Measurements from ENCODE around the gene ZDHHC22.

Gene ZDHHC22

DNA sequence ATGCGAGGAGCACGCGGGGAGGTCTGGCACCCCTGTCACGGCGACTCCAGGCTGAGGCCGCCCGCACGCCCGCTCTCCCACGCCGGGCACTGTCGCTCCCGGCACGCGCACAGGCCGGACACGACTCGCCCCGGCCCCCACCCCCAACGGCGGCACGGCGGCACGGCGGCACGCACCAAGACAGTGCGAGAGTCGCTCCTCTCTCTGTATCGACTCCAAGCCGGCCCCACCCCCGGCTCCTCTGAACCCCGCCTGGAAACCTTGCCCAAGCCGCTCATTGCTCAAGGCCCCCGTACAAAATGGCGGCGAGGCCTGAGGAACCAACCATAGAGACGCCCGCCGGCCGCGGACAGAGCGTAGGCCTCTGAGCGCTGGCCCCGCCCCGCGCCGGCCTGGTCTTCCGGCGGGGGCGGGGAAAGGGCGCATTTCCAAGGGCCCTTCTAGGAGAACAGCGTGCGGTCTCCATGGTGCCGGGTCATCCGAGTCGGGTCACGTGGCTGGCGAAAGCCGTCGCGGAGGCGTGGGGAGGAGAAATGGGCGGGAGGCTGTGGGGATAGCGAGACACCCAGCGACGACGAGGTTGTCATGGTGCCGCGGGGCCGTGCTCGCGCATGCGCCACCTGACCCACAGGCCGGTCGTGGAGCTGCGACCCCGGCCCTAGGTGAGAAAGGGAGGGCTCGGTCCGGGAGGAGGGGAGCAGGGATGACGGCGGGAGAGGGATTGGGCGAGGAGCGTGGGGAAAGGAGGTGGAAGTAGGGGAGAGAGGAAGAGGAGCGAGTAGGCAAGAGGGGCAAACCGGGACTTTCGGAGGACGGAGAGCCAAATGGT is 43.7 kb downstream of the ZDHHC22 start, which contains the start of gene CIPC (continued):
- TF ChIP-seq, protein P1, sequence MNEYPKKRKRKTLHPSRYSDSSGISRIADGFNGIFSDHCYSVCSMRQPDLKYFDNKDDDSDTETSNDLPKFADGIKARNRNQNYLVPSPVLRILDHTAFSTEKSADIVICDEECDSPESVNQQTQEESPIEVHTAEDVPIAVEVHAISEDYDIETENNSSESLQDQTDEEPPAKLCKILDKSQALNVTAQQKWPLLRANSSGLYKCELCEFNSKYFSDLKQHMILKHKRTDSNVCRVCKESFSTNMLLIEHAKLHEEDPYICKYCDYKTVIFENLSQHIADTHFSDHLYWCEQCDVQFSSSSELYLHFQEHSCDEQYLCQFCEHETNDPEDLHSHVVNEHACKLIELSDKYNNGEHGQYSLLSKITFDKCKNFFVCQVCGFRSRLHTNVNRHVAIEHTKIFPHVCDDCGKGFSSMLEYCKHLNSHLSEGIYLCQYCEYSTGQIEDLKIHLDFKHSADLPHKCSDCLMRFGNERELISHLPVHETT (tag by site-specific recombination; IDR thresholded peaks at IDR 0.05), result peak; percentile 80
- TF ChIP-seq GLIS1 (tag by site-specific recombination; IDR thresholded peaks at IDR 0.05) (peak; percentile 24; the same call in 1 of the 2 replicates), ZNF202 (tag by site-specific recombination; IDR thresholded peaks at IDR 0.05; ENCODE audit: borderline replicate concordance) (no peak), ZBTB1 (tag by site-specific recombination; IDR thresholded peaks at IDR 0.05) (no peak), ZBTB20 (tag by site-specific recombination; IDR thresholded peaks at IDR 0.05) (no peak; the same call in 1 of the 2 replicates), ZNF140 (tag by site-specific recombination; IDR thresholded peaks at IDR 0.05) (no peak), ZBTB48 (tag by site-specific recombination; IDR thresholded peaks at IDR 0.05) (peak; percentile 59; the same call in 1 of the 2 replicates), ZNF48 (tag by site-specific recombination; IDR thresholded peaks at IDR 0.05) (no peak), IKZF3 (tag by site-specific recombination; IDR thresholded peaks at IDR 0.05) (no peak)
- TF ChIP-seq, protein P2, sequence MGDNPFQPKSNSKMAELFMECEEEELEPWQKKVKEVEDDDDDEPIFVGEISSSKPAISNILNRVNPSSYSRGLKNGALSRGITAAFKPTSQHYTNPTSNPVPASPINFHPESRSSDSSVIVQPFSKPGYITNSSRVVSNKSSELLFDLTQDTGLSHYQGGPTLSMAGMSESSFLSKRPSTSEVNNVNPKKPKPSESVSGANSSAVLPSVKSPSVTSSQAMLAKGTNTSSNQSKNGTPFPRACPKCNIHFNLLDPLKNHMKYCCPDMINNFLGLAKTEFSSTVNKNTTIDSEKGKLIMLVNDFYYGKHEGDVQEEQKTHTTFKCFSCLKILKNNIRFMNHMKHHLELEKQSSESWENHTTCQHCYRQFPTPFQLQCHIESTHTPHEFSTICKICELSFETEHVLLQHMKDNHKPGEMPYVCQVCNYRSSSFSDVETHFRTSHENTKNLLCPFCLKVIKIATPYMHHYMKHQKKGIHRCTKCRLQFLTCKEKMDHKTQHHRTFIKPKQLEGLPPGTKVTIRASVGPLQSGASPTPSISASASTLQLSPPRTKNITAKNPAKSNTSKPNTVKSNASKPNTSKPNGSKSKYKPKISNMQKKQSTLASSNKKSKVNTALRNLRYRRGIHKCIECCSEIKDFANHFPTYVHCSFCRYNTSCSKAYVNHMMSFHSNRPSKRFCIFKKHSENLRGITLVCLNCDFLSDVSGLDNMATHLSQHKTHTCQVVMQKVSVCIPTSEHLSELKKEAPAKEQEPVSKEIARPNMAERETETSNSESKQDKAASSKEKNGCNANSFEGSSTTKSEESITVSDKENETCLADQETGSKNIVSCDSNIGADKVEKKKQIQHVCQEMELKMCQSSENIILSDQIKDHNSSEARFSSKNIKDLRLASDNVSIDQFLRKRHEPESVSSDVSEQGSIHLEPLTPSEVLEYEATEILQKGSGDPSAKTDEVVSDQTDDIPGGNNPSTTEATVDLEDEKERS (tag by site-specific recombination; IDR thresholded peaks at IDR 0.05), result no peak
- TF ChIP-seq, protein P3, sequence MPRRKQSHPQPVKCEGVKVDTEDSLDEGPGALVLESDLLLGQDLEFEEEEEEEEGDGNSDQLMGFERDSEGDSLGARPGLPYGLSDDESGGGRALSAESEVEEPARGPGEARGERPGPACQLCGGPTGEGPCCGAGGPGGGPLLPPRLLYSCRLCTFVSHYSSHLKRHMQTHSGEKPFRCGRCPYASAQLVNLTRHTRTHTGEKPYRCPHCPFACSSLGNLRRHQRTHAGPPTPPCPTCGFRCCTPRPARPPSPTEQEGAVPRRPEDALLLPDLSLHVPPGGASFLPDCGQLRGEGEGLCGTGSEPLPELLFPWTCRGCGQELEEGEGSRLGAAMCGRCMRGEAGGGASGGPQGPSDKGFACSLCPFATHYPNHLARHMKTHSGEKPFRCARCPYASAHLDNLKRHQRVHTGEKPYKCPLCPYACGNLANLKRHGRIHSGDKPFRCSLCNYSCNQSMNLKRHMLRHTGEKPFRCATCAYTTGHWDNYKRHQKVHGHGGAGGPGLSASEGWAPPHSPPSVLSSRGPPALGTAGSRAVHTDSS (tag by site-specific recombination; IDR thresholded peaks at IDR 0.05), result no peak
- TF ChIP-seq, protein P4, sequence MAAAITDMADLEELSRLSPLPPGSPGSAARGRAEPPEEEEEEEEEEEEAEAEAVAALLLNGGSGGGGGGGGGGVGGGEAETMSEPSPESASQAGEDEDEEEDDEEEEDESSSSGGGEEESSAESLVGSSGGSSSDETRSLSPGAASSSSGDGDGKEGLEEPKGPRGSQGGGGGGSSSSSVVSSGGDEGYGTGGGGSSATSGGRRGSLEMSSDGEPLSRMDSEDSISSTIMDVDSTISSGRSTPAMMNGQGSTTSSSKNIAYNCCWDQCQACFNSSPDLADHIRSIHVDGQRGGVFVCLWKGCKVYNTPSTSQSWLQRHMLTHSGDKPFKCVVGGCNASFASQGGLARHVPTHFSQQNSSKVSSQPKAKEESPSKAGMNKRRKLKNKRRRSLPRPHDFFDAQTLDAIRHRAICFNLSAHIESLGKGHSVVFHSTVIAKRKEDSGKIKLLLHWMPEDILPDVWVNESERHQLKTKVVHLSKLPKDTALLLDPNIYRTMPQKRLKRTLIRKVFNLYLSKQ (tag by site-specific recombination; IDR thresholded peaks at IDR 0.05; ENCODE audit: borderline replicate concordance), result no peak

DNA sequence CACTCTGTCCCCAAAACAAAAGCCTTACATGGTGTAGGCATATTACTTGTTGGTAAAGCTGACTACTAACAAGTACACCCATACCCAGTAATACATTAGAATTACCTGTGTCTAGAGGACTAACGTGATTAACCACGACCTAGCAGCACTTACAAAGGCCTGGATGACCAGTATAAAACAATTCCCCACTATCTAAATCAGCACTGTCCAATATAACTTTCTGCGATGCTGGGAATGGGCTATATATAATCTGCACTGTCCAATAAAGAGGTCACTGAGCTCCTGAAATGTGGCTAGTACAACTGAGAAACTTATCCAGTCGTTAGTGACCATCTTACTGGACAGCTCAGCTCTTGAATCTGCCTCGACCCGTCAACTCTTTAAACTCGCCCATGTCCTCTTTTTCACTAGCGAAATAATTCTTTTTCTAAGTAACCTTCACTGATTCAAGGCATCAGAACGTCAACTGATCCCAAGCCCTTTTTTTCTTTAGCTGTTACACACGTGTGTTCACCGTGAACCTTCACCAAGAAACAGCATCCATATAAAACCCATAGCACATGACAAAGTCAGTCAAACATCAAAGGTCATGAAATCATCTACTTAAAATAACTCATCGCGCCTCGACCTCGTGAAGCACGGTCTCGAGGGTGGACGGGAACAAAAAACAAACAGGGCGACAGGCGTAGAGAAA is 44.4 kb downstream of the ZDHHC22 start:
- ChIA-PET CTCF (interaction anchor here (0.6 to 4.7 kb wide), 8 partner anchors 11 to 224 kb away, joined by 3 to 63 read pairs (median 7); no protein-coding TSS in a partner anchor), POLR2A (interaction anchor here (0.6 to 0.9 kb wide), 3 partner anchors 10 to 393 kb away, joined by 3 to 4 read pairs (median 4); no protein-coding TSS in a partner anchor)
- TF ChIP-seq ZNF335 (tag by site-specific recombination; conservative IDR thresholded peaks at IDR 0.05) (peak; percentile 39), ZBTB20 (tag by site-specific recombination; IDR thresholded peaks at IDR 0.05) (0 out of 2 replicates have a peak, but pooled peaks have one; percentile 33)
- TF ChIP-seq, protein P5, sequence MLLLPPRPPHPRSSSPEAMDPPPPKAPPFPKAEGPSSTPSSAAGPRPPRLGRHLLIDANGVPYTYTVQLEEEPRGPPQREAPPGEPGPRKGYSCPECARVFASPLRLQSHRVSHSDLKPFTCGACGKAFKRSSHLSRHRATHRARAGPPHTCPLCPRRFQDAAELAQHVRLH (tag by site-specific recombination; IDR thresholded peaks at IDR 0.05), result no peak

More for the DNA sequence above, 44.4 kb downstream of the ZDHHC22 start:
- Histone ChIP-seq H3K9me3 (ENCODE audit: control insufficient read depth, insufficient read depth, low read depth, low read length) (no peaks in the 10 kb centered on the region), H3K36me3 (ENCODE audit: control insufficient read depth in 2 of 2, insufficient read depth in 1 of 2, low read length in 2 of 2) (no peaks in the 10 kb centered on the region), H3K27ac (ENCODE audit: extremely low read depth, low read depth, low read length) (peak overlapping the region; percentile 87), H3K4me1 (ENCODE audit: control insufficient read depth, insufficient read depth, low read length) (peaks cover 18% of the 10 kb centered on the region), H3K4me3 (ENCODE audit: low read depth, low read length) (peak overlapping the region; percentile 53)
